SIG-M5 treated with dmso at 0.1 percent for 504 hours (cell line): ENCODE results near the gene ITIH1.
"Not testable (repeated sequence)": the region's sequence is repeated elsewhere in the genome, so short reads cannot be mapped to it uniquely, and the experiment has no call there.

ENCODE experiments used
- DNase-seq: peaks from one replicate; lab custom pipeline; 2025; ENCODE audit not compliant: unreplicated experiment; lab: John Stamatoyannopoulos, UW

The ITIH1 gene

GRCh38 chr3:52774066-52774713 lies 3.2 kb upstream of the ITIH1 start:
- DNase-seq: no peak

- no peak for DNase-seq
These were observed 2.2 kb upstream of the ITIH1 start for GRCh38 chr3:52774901-52775864.

- no peak for DNase-seq
These were observed 1.5 kb upstream of the ITIH1 start for GRCh38 chr3:52775877-52776276.

GRCh38 chr3:52776486-52776885 lies 913 bp upstream of the ITIH1 start:
- DNase-seq: not testable (repeated sequence)

GRCh38 chr3:52777959-52778805 lies 783 bp downstream of the ITIH1 start:
- no peak for DNase-seq

- peak; percentile 85 for DNase-seq
These were observed 1.8 kb downstream of the ITIH1 start for GRCh38 chr3:52779011-52779836.

- no peak for DNase-seq
These were observed 2.6 kb downstream of the ITIH1 start for GRCh38 chr3:52779837-52780585.

- no peak for DNase-seq
These were observed 4.3 kb downstream of the ITIH1 start for GRCh38 chr3:52781741-52782140.

GRCh38 chr3:52782412-52783210 lies 5.2 kb downstream of the ITIH1 start:
- DNase-seq: no peak

- no peak for DNase-seq
These were observed 5.8 kb downstream of the ITIH1 start for GRCh38 chr3:52783211-52783555.

- no peak for DNase-seq
These were observed 6.7 kb downstream of the ITIH1 start for GRCh38 chr3:52784021-52784621.

GRCh38 chr3:52784931-52785590 lies 7.7 kb downstream of the ITIH1 start:
- DNase-seq: no peak

GRCh38 chr3:52786330-52787215 lies 9.2 kb downstream of the ITIH1 start:
- DNase-seq: no peak

- no peak for DNase-seq
These were observed 9.8 kb downstream of the ITIH1 start for GRCh38 chr3:52787246-52787645.

- no peak for DNase-seq
These were observed 10.6 kb downstream of the ITIH1 start for GRCh38 chr3:52787672-52788625.
